ENCODE results near the gene CLDN2.
"Not testable (repeated sequence)": the region's sequence is repeated elsewhere in the genome, so short reads cannot be mapped to it uniquely, and the experiment has no call there.

CLDN2 gene

GRCh38 chrX:106963111-106963510 is 42.9 kb downstream of the CLDN2 start:
- DNase-seq (ENCODE audit: low read depth): no peak

- no peak for DNase-seq (ENCODE audit: low read depth)
Measured at GRCh38 chrX:106964290-106964689, 44.1 kb downstream of the CLDN2 start.

DNA sequence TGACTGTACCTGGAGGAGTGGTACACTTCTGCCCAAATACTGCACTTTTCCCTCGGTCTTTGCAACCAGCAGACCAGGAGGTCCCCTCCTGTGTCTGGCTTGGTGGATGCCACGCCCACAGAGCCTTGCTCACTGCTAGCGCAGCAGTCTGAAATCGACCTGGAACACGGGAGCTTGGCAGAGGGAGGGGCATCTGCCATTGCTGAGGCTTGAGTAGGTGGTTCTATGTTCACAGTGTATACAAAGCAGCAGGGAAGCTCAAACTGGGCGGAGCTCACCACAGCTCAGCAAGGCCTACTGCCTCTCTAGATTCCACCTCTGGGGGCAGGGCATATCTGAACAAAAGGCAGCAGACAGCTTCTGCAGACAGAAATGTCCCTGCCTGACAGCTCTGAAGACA is 46.3 kb downstream of the CLDN2 start:
- DNase-seq (ENCODE audit: low read depth): not testable (repeated sequence)

- no peak for DNase-seq (ENCODE audit: low read depth)
Measured at GRCh38 chrX:106972896-106973295, 52.7 kb downstream of the CLDN2 start.

DNA sequence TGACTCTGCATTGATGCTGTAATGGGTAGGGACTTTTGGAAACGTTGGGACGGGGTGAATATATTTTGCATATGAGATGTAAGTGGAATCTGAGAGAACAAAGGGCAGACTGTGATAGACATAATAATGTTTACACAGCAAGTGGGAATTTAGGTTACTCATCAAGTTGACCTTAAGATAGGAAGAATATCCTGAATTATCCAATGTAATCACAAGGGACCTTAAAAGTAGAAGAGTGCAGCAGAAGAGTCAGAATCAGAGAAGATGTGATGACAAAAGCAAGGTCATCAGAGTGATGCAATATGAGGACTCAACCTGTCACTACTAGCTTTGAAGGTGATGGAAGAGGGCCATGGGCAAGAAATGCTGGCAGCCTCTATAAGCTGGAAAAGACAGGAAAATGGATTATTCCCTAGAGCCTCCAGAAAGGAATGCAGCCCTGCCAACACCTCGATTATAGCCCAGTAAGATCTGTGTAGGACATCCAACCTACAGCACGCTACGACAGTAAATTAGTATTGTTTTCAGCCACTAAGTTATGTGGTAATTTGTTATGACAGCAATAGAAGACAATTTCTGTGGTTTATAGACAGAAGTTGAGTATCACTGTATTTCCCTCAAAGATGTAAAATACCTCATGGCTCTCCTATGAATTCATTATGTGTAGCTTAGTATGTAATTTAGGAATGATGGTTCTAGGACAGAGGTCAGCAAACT is 53.4 kb downstream of the CLDN2 start:
- no peak for DNase-seq (ENCODE audit: low read depth)

GRCh38 chrX:106976416-106976815 is 56.2 kb downstream of the CLDN2 start:
- no peak for DNase-seq (ENCODE audit: low read depth)

Measured in stimulated activated CD8-positive, alpha-beta memory T cell treated with anti-CD3 and anti-CD28 coated beads, Interleukin-12 subunit alpha, Interleukin-12 subunit beta, amount 100 ng/mL, for 4 hours (primary cell).